K562 (cell line): ENCODE data around the gene SPOCK2.

Experiments used
- ARHGAP35 ChIP-seq: fragments of 450-650 bp; IDR thresholded peaks from 2 replicates; pipeline ENCODE4 v1.6.1; 2018; ENCODE audit not compliant: partially characterized antibody
- BACH1 ChIP-seq: fragments of 200-800 bp; sonication (Bioruptor generic); IDR thresholded peaks from 2 replicates; pipeline ENCODE4 v1.6.1; 2016; ENCODE audit warnings: missing genetic modification characterization, missing compliant biosample characterization
- CTCF ChIP-seq, 3 experiments: IDR thresholded peaks in 2 of 3; conservative IDR thresholded peaks in 1 of 3; 2 replicates each; pipeline ENCODE4 v1.5.1; 2011 to 2012; ENCODE audit warnings: low read length in 3 of 3, mild to moderate bottlenecking in 3 of 3, control low read depth in 2 of 3, improper control_type of control experiment in 1 of 3, inconsistent platforms in 1 of 3, low read depth in 1 of 3, mixed read lengths in 1 of 3, moderate library complexity in 1 of 3; ENCODE audit not compliant: insufficient read depth in 2 of 3
- IRF2 ChIP-seq: sonication (generic); formaldehyde crosslinking; IDR thresholded peaks from 2 replicates; pipeline ENCODE4 v1.8.1; 2022; ENCODE audit warnings: mild to moderate bottlenecking, missing genetic modification reagents
- JUND ChIP-seq, 2 experiments: IDR thresholded peaks; 2 replicates in 1 of 2; 3 replicates in 1 of 2; pipeline ENCODE4 v1.6.1; 2011; ENCODE audit warnings: borderline replicate concordance in 2 of 2, low read depth in 2 of 2, low read length in 2 of 2, improper control_type of control experiment in 1 of 2, missing biosample characterization in 1 of 2, missing genetic modification characterization in 1 of 2, missing genetic modification reagents in 1 of 2
- KLF1 ChIP-seq: fragments of 450-650 bp; IDR thresholded peaks from 2 replicates; pipeline ENCODE4 v1.6.1; 2016; ENCODE audit warnings: missing genetic modification characterization, missing compliant biosample characterization
- RNF219 ChIP-seq: fragments of 250-450 bp; sonication (Bioruptor Pico); IDR thresholded peaks from 2 replicates; pipeline ENCODE4 v1.5.0; 2022; ENCODE audit warnings: mild to moderate bottlenecking
- SMARCB1 ChIP-seq: IDR thresholded peaks from 2 replicates; pipeline ENCODE4 v1.6.1; 2011; ENCODE audit warnings: improper control_type of control experiment, low read depth; ENCODE audit not compliant: insufficient read length
- TCF7L2 ChIP-seq: fragments of 150-350 bp; IDR thresholded peaks from 2 replicates; pipeline ENCODE4 v1.6.1; 2016; ENCODE audit warnings: low read depth, mild to moderate bottlenecking, low read length, moderate library complexity
- USF2 ChIP-seq: sonication (generic); formaldehyde crosslinking; IDR thresholded peaks from 2 replicates; pipeline ENCODE4 v1.5.0; 2020; ENCODE audit warnings: missing genetic modification reagents

GRCh38 chr10:72020914-72021809 is 67.2 kb downstream of the SPOCK2 start:
- TF ChIP-seq JUND (IDR thresholded peaks at IDR 0.05; ENCODE audit: borderline replicate concordance, low read depth, low read length), result no peak
- no peak for TF ChIP-seq JUND (tag; IDR thresholded peaks at IDR 0.05; ENCODE audit: borderline replicate concordance, low read depth, low read length)
- TF ChIP-seq BACH1 (tag), result no peak
- no peak for TF ChIP-seq CTCF (IDR thresholded peaks at IDR 0.05 in 2 of 3, conservative IDR thresholded peaks at IDR 0.05 in 1 of 3; ENCODE audit: insufficient read depth in 2 of 3, low read depth in 1 of 3, low read length in 3 of 3)
- TF ChIP-seq TCF7L2, result no peak
- TF ChIP-seq ARHGAP35, result no peak
- no peak for TF ChIP-seq KLF1
- TF ChIP-seq IRF2 (CRISPR knock-in tag), result no peak
- TF ChIP-seq SMARCB1, result no peak
- no peak for TF ChIP-seq RNF219 (CRISPR knock-in tag)
- no peak for TF ChIP-seq USF2
